Mesothelial cell of epicardium (in vitro differentiated cells): ENCODE measurements around the gene CA12. TPM values are rescaled to one million over a fixed set of nuclear protein-coding genes. Genes with fewer than 3 reads are reported as not detected.

Experiments
- DNase-seq, 2 experiments: peaks; one replicate each; pipeline ENCODE4 v3.0.0; 2021; ENCODE audit warnings: low spot score in 2 of 2; ENCODE audit not compliant: unreplicated experiment in 2 of 2
- H3K27ac Mint-ChIP-seq: 2 replicates; pipeline ENCODE4 v1.8.0; 2021; ENCODE audit warnings: mixed read lengths
- H3K27me3 Mint-ChIP-seq: 2 replicates; pipeline ENCODE4 v1.8.0; 2021; ENCODE audit warnings: low read depth, mixed read lengths
- H3K36me3 Mint-ChIP-seq: 2 replicates; pipeline ENCODE4 v1.8.0; 2021; ENCODE audit warnings: mixed read lengths
- H3K4me1 Mint-ChIP-seq: 2 replicates; pipeline ENCODE4 v1.8.0; 2021; ENCODE audit warnings: mixed read lengths
- H3K4me3 Mint-ChIP-seq: 2 replicates; pipeline ENCODE4 v1.8.0; 2021; ENCODE audit warnings: mild to moderate bottlenecking, moderate library complexity, mixed read lengths
- H3K9me3 Mint-ChIP-seq: 2 replicates; pipeline ENCODE4 v1.8.0; 2021; ENCODE audit warnings: mixed read lengths
- total RNA-seq: library from RNA; stranded (reverse); gene quantifications from 3 replicates; pipeline ENCODE4 v1.2.1, GENCODE V29; 2021
- TF ChIP-seq, protein P1 (sequence below): fragments of 200-600 bp; sonication (generic); IDR thresholded peaks from one replicate; pipeline ENCODE4 v1.5.0; 2021; ENCODE audit warnings: antibody characterized with exemption; ENCODE audit not compliant: unreplicated experiment

CA12 gene
- total RNA-seq, 1 donor from 2014 or later = 1.6 TPM

- TF ChIP-seq, protein P1, sequence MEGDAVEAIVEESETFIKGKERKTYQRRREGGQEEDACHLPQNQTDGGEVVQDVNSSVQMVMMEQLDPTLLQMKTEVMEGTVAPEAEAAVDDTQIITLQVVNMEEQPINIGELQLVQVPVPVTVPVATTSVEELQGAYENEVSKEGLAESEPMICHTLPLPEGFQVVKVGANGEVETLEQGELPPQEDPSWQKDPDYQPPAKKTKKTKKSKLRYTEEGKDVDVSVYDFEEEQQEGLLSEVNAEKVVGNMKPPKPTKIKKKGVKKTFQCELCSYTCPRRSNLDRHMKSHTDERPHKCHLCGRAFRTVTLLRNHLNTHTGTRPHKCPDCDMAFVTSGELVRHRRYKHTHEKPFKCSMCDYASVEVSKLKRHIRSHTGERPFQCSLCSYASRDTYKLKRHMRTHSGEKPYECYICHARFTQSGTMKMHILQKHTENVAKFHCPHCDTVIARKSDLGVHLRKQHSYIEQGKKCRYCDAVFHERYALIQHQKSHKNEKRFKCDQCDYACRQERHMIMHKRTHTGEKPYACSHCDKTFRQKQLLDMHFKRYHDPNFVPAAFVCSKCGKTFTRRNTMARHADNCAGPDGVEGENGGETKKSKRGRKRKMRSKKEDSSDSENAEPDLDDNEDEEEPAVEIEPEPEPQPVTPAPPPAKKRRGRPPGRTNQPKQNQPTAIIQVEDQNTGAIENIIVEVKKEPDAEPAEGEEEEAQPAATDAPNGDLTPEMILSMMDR = no peak
- Mint-ChIP-seq H3K36me3 (no peaks in the 10 kb centered on the region), H3K4me3 (no peak overlapping the region), H3K27me3 (peaks cover 2% of the 10 kb centered on the region), H3K27ac (no peak overlapping the region), H3K4me1 (peaks cover 2% of the 10 kb centered on the region), H3K9me3 (no peaks in the 10 kb centered on the region)
- no peak for DNase-seq
These were observed 19.4 kb upstream of the CA12 start for GRCh38 chr15:63401078-63401477.

DNA sequence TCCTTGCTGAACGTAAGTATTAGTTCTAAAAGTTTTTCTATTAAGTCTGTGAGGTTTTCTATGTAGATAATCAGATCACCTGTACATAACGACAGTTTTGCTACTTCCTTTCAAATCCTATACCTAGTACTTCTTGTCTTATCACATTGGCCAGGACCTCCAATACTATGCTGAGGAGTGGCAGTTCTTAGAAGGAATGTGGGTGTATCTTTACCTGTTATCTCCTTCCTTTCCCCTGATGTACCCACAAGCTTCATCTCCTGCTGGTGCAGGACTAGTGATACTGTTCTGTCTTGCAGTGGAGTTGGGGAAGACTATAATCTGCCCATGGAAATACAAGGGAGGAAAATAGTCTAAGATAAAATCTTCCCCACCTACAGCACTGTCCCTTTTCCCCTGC, 16.8 kb upstream of the CA12 start:
- Mint-ChIP-seq H3K27me3 (peaks cover 2% of the 10 kb centered on the region), H3K9me3 (no peaks in the 10 kb centered on the region), H3K36me3 (no peaks in the 10 kb centered on the region), H3K4me1 (no peaks in the 10 kb centered on the region), H3K4me3 (no peak overlapping the region), H3K27ac (no peak overlapping the region)
- DNase-seq = no peak
- TF ChIP-seq, protein P1 = no peak

GRCh38 chr15:63396152-63396928, 14.7 kb upstream of the CA12 start:
- Mint-ChIP-seq H3K27me3 (peaks cover 2% of the 10 kb centered on the region), H3K4me1 (peaks cover 2% of the 10 kb centered on the region), H3K27ac (no peak overlapping the region), H3K4me3 (no peak overlapping the region), H3K36me3 (no peaks in the 10 kb centered on the region), H3K9me3 (no peaks in the 10 kb centered on the region)
- no peak for DNase-seq
- TF ChIP-seq, protein P1 = no peak

- no peak overlapping the region for H3K4me3 Mint-ChIP-seq
- DNase-seq = no peak
- H3K4me1 Mint-ChIP-seq = peaks cover 3% of the 10 kb centered on the region
- TF ChIP-seq, protein P1 = no peak
- no peaks in the 10 kb centered on the region for H3K9me3 Mint-ChIP-seq
- peaks cover 2% of the 10 kb centered on the region for H3K27me3 Mint-ChIP-seq
- no peak overlapping the region for H3K27ac Mint-ChIP-seq
- no peaks in the 10 kb centered on the region for H3K36me3 Mint-ChIP-seq
These were observed 14.1 kb upstream of the CA12 start for GRCh38 chr15:63395730-63396151.

DNA sequence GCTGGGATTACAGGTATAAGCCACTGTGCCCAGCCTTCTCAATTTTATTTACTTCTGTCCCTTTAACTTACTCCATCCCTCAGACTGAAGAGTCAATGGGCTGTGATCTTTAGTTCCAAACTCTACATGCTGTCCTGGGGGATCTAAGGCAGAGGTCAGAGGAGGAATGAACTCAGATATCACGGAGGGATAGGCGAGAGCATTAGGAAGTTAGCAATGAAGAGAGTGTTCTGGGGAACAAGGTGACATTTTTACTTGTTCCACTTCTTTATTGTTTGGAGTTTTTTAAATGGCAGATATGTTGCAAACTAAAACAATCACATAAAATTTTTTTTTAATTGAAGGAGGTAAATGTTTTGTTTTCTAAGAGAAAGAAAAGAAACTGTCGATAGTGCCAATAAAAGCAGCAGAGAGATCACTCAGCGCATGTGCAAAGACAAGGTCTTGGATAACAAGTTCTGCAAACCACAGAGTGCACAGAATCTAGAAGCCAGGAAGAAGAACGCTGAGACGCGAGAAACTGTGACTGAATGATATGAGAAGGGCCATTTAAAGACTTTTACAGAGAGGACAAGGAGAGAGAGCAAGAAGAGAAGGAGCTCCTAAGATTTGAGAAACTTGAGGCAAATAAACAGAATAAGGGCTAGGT, 10.8 kb upstream of the CA12 start:
- TF ChIP-seq, protein P1 = no peak
- Mint-ChIP-seq H3K4me1 (peaks cover 32% of the 10 kb centered on the region), H3K27ac (no peak overlapping the region), H3K9me3 (no peaks in the 10 kb centered on the region), H3K36me3 (no peaks in the 10 kb centered on the region), H3K4me3 (no peak overlapping the region), H3K27me3 (no peaks in the 10 kb centered on the region)
- DNase-seq = no peak
